ENCODE data around the gene HOXC11. TPM values are rescaled to one million over a fixed set of nuclear protein-coding genes. Genes with fewer than 3 reads are reported as not detected.

Gene HOXC11
- total RNA-seq, 6 experiments from 2014 or later: 0.09 to 2.2 (median 1.8) TPM

- H3K4me3 Mint-ChIP-seq: no peak overlapping the region
- H3K9me3 Mint-ChIP-seq: no peaks in the 10 kb centered on the region
- H3K4me1 Mint-ChIP-seq (ENCODE audit: low read depth): peaks cover 5% of the 10 kb centered on the region; the same call in 1 of the 2 replicates
- no peak overlapping the region for H3K27ac Mint-ChIP-seq
- no peak for DNase-seq
- H3K36me3 Mint-ChIP-seq (ENCODE audit: low read depth): no peaks in the 10 kb centered on the region
- TF ChIP-seq CTCF (IDR thresholded peaks at IDR 0.05): no peak
- H3K27me3 Mint-ChIP-seq (ENCODE audit: insufficient read depth): peaks cover 64% of the 10 kb centered on the region
These were observed 2.7 kb downstream of the HOXC11 start for GRCh38 chr12:53975479-53976152.

- no peaks in the 10 kb centered on the region for H3K9me3 Mint-ChIP-seq
- no peak overlapping the region for H3K4me3 Mint-ChIP-seq
- peaks cover 5% of the 10 kb centered on the region; the same call in 1 of the 2 replicates for H3K4me1 Mint-ChIP-seq (ENCODE audit: low read depth)
- peaks cover 62% of the 10 kb centered on the region for H3K27me3 Mint-ChIP-seq (ENCODE audit: insufficient read depth)
- no peak overlapping the region for H3K27ac Mint-ChIP-seq
- H3K36me3 Mint-ChIP-seq (ENCODE audit: low read depth): no peaks in the 10 kb centered on the region
- DNase-seq: no peak
- no peak for TF ChIP-seq CTCF (IDR thresholded peaks at IDR 0.05)
These were observed 3.4 kb downstream of the HOXC11 start for GRCh38 chr12:53976172-53976822.

GRCh38 chr12:53976823-53977595, 4.1 kb downstream of the HOXC11 start:
- peaks cover 61% of the 10 kb centered on the region for H3K27me3 Mint-ChIP-seq (ENCODE audit: insufficient read depth)
- no peak overlapping the region for H3K27ac Mint-ChIP-seq
- no peak overlapping the region for H3K4me3 Mint-ChIP-seq
- no peaks in the 10 kb centered on the region for H3K9me3 Mint-ChIP-seq
- no peak for DNase-seq
- TF ChIP-seq CTCF (IDR thresholded peaks at IDR 0.05): no peak
- peaks cover 5% of the 10 kb centered on the region; the same call in 1 of the 2 replicates for H3K4me1 Mint-ChIP-seq (ENCODE audit: low read depth)
- H3K36me3 Mint-ChIP-seq (ENCODE audit: low read depth): no peaks in the 10 kb centered on the region

GRCh38 chr12:53977596-53978445, 4.9 kb downstream of the HOXC11 start:
- Mint-ChIP-seq H3K27me3 (ENCODE audit: insufficient read depth) (peaks cover 57% of the 10 kb centered on the region), H3K4me3 (no peak overlapping the region), H3K27ac (no peak overlapping the region), H3K4me1 (ENCODE audit: low read depth) (no peaks in the 10 kb centered on the region; the same call in 1 of the 2 replicates), H3K36me3 (ENCODE audit: low read depth) (no peaks in the 10 kb centered on the region), H3K9me3 (no peaks in the 10 kb centered on the region)
- TF ChIP-seq CTCF (IDR thresholded peaks at IDR 0.05): no peak
- no peak for DNase-seq

Data from HFFc6 (cell line).